NB4 (cell line): Measurements from ENCODE around the gene PPA1.

ENCODE experiments used
- TF ChIP-seq, protein P1 (sequence below): IDR thresholded peaks from one replicate; pipeline ENCODE4 v1.5.1; 2012; ENCODE audit warnings: low read depth, low read length
- TF ChIP-seq, protein P2 (sequence below): IDR thresholded peaks from 2 replicates; pipeline ENCODE4 v1.6.1; 2011; ENCODE audit warnings: low read depth, low read length

GRCh38 chr10:70186090-70186489 lies 47.1 kb downstream of the PPA1 start:
- TF ChIP-seq, protein P1, sequence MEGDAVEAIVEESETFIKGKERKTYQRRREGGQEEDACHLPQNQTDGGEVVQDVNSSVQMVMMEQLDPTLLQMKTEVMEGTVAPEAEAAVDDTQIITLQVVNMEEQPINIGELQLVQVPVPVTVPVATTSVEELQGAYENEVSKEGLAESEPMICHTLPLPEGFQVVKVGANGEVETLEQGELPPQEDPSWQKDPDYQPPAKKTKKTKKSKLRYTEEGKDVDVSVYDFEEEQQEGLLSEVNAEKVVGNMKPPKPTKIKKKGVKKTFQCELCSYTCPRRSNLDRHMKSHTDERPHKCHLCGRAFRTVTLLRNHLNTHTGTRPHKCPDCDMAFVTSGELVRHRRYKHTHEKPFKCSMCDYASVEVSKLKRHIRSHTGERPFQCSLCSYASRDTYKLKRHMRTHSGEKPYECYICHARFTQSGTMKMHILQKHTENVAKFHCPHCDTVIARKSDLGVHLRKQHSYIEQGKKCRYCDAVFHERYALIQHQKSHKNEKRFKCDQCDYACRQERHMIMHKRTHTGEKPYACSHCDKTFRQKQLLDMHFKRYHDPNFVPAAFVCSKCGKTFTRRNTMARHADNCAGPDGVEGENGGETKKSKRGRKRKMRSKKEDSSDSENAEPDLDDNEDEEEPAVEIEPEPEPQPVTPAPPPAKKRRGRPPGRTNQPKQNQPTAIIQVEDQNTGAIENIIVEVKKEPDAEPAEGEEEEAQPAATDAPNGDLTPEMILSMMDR, result no peak
- TF ChIP-seq, protein P2, sequence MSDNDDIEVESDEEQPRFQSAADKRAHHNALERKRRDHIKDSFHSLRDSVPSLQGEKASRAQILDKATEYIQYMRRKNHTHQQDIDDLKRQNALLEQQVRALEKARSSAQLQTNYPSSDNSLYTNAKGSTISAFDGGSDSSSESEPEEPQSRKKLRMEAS, result no peak
